Measurements from ENCODE around the gene TTC3. TPM values are rescaled to one million over a fixed set of nuclear protein-coding genes. Genes with fewer than 3 reads are reported as not detected.

TTC3 gene
- total RNA-seq, 1 experiment from 2014 or later = 29.0 TPM

- TF ChIP-seq GRHL2 (CRISPR knock-in tag; IDR thresholded peaks at IDR 0.05; ENCODE audit: insufficient replicate concordance, severe bottlenecking) (no peak), KAT7 (CRISPR knock-in tag; IDR thresholded peaks at IDR 0.05; ENCODE audit: borderline replicate concordance) (no peak), ERG (CRISPR knock-in tag; IDR thresholded peaks at IDR 0.05) (no peak), STAT6 (CRISPR knock-in tag; conservative IDR thresholded peaks at IDR 0.05; ENCODE audit: low read depth) (no peak), SP1 (CRISPR knock-in tag; conservative IDR thresholded peaks at IDR 0.05) (no peak), ZNF263 (CRISPR knock-in tag; IDR thresholded peaks at IDR 0.05; ENCODE audit: low read depth) (no peak), PRRX2 (CRISPR knock-in tag; IDR thresholded peaks at IDR 0.05) (no peak)
Observed at GRCh38 chr21:37184784-37185593, 111.9 kb downstream of the TTC3 start (continued).

GRCh38 chr21:37186983-37187382 lies 113.9 kb downstream of the TTC3 start:
- no peaks in the 10 kb centered on the region for H3K4me1 Mint-ChIP-seq
- ChIA-PET CTCF (no interaction called here), POLR2A (no interaction called here)
- DNase-seq (ENCODE audit: low spot score) = no peak
- TF ChIP-seq ESRRA (CRISPR knock-in tag; IDR thresholded peaks at IDR 0.05; ENCODE audit: borderline replicate concordance) (no peak), CREM (CRISPR knock-in tag; IDR thresholded peaks at IDR 0.05) (no peak), ZNF219 (CRISPR knock-in tag; IDR thresholded peaks at IDR 0.05; ENCODE audit: borderline replicate concordance) (no peak), ZNF423 (CRISPR knock-in tag; IDR thresholded peaks at IDR 0.05) (no peak), ZNF671 (CRISPR knock-in tag; IDR thresholded peaks at IDR 0.05) (no peak), ATF6 (CRISPR knock-in tag; IDR thresholded peaks at IDR 0.05) (no peak), MAX (CRISPR knock-in tag; IDR thresholded peaks at IDR 0.05) (no peak), ZNF121 (CRISPR knock-in tag; IDR thresholded peaks at IDR 0.05) (no peak), SP1 (CRISPR knock-in tag; conservative IDR thresholded peaks at IDR 0.05) (no peak), NFE2L1 (CRISPR knock-in tag; IDR thresholded peaks at IDR 0.05) (no peak), TP53 (CRISPR knock-in tag; IDR thresholded peaks at IDR 0.05) (no peak), IRF2 (CRISPR knock-in tag; IDR thresholded peaks at IDR 0.05; ENCODE audit: borderline replicate concordance, low read depth) (no peak), USF2 (CRISPR knock-in tag; IDR thresholded peaks at IDR 0.05) (no peak), ZNF317 (CRISPR knock-in tag; IDR thresholded peaks at IDR 0.05; ENCODE audit: borderline replicate concordance, low read depth) (no peak), ELF4 (CRISPR knock-in tag; IDR thresholded peaks at IDR 0.05; ENCODE audit: low read depth) (no peak), CDX4 (CRISPR knock-in tag; IDR thresholded peaks at IDR 0.05; ENCODE audit: borderline replicate concordance) (no peak), AR (CRISPR knock-in tag; IDR thresholded peaks at IDR 0.05) (no peak), ZNF263 (CRISPR knock-in tag; IDR thresholded peaks at IDR 0.05; ENCODE audit: low read depth) (no peak), SMAD4 (CRISPR knock-in tag; IDR thresholded peaks at IDR 0.05) (no peak)
- no peaks in the 10 kb centered on the region for H3K9me3 Mint-ChIP-seq
- peaks cover 5% of the 10 kb centered on the region for H3K36me3 Mint-ChIP-seq
- H3K27me3 Mint-ChIP-seq (ENCODE audit: low read depth) = no peaks in the 10 kb centered on the region
- ATAC-seq = no peak
- H3K4me3 Mint-ChIP-seq = no peak overlapping the region
- H3K27ac Mint-ChIP-seq = no peak overlapping the region

All from WTC11 (cell line).